NT2/D1 (cell line): Measurements from ENCODE around the gene TMEM161B.

Experiments
- YY1 ChIP-seq: IDR thresholded peaks from 2 replicates; pipeline ENCODE4 v1.6.1; 2011; ENCODE audit not compliant: insufficient read length, insufficient read depth
- ZNF274 ChIP-seq: IDR thresholded peaks from 2 replicates; pipeline ENCODE4 v1.6.1; 2011; ENCODE audit warnings: mild to moderate bottlenecking, low read depth, low read length

GRCh38 chr5:88263349-88263748, 5.3 kb downstream of the TMEM161B start:
- TF ChIP-seq ZNF274 (no peak), YY1 (no peak)
